Stimulated activated CD8-positive, alpha-beta memory T cell treated with anti-CD3 and anti-CD28 coated beads, Interleukin-15, amount 100 ng/mL, for 48 hours (primary cell): Measurements from ENCODE around the gene PSAP.

ENCODE experiments used
- DNase-seq, 2 donors: peaks; one replicate each; pipeline ENCODE4 v3.0.0-alpha.2; 2020; ENCODE audit warnings: low read depth in 2 of 2

Gene PSAP

GRCh38 chr10:71766717-71767419 is 84.2 kb downstream of the PSAP start:
- DNase-seq, result no peak
